ENCODE data around the gene FCGBP. TPM values are rescaled to one million over a fixed set of nuclear protein-coding genes. Genes with fewer than 3 reads are reported as not detected.
"Not testable (repeated sequence)": the region's sequence is repeated elsewhere in the genome, so short reads cannot be mapped to it uniquely, and the experiment has no call there.

FCGBP gene
- total RNA-seq, 1 donor from 2014 or later: 8.0 TPM

DNA sequence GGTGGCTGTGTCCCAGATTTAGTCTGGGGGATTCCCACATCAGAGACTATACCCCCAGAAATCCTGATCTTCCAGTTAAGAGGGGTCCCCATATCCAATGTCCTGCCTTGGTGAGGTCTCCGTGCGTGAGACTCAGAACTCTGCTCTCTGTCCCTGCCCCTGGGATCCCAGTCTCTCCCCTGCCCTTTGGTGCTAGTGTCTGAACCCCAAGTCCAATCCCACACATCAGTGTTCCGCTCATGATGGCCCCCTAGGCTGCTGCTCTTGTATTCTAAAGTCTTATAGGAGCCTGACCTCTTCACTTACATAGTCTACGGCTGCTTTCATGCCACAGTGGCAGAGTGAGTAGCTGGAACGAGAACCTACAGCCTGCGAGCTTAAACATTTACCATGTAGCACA is 35.6 kb downstream of the FCGBP start:
- ATAC-seq (ENCODE audit: poor library complexity); intact Hi-C loops (cut with DNase I); DNase-seq: not testable (repeated sequence)

DNA sequence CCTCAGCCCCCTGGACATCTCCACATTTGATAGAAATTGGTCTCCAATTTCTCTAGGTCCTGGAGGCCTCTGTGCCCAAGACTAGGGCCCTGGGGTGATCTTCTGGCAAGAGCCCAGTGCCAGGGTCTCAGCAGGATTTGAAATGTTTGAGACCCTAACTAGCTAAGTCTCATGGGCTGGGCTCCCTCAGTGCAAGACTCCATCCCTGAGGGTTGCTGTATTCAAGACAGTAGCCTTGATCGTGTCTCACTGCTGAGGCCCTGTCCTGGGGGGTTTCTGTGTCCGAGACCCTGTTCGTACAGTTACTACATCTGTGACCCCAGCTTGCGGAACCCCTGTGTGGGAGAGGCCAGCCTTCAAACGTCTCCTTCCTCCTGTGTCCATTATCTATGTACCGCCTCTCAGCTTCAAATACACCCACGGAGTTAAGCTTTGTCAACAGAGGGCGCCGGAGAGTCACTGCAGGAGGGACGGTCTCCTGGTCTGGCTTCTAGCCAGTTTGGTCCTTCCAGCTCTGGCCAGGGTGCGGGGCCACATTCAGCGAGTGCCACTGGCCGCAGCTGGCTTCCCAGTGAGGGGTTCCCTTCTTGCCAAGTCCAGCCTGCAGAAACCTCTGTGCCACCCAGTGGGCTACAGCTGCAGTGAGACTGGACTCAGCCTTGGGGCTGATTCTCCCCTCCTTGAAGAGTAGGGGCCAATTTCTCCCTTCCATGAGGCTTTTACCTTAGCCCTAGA is 36.8 kb downstream of the FCGBP start:
- intact Hi-C loops (cut with DNase I); DNase-seq: not testable (repeated sequence)
- ATAC-seq (ENCODE audit: poor library complexity): peak; percentile 36

DNA sequence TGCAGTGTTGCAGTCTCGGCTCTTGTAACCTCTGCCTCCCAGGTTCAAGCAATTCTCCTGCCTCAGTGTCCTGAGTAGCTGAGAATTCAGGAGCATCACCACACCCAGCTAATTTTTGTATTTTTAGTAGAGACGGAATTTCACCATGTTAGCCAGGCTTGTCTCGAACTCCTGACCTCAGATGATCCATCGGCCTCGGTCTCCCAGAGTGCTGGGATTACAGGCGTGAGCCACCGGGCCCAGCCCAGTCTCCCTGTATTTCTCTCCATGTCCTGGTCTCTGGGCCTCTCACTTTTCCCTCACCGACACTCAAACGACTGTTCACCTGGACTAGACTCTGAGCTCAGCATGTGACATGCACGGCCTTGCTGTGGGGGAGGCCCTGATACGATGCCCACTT is 39.3 kb downstream of the FCGBP start:
- intact Hi-C loops (cut with DNase I); DNase-seq; ATAC-seq (ENCODE audit: poor library complexity): not testable (repeated sequence)

DNA sequence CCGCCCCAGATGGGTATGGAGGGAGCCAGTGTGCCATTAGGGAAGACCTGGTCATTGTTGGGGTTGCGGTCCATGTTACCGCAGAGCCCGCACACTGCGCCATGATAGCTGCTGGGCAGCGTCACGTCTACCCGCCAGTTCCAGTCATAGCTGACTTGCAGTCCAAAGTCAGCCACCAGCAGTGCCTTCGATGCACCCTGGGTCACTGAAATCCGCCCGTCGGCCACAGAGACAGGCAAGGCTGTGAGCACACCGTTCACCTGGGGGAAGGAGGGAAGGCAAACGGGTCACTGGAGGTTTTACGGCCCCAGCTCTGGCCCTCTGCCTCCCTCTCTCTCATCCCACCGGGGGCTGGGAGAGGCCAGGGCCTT is 40.2 kb downstream of the FCGBP start:
- intact Hi-C loops (cut with DNase I); DNase-seq; ATAC-seq (ENCODE audit: poor library complexity): not testable (repeated sequence)

DNA sequence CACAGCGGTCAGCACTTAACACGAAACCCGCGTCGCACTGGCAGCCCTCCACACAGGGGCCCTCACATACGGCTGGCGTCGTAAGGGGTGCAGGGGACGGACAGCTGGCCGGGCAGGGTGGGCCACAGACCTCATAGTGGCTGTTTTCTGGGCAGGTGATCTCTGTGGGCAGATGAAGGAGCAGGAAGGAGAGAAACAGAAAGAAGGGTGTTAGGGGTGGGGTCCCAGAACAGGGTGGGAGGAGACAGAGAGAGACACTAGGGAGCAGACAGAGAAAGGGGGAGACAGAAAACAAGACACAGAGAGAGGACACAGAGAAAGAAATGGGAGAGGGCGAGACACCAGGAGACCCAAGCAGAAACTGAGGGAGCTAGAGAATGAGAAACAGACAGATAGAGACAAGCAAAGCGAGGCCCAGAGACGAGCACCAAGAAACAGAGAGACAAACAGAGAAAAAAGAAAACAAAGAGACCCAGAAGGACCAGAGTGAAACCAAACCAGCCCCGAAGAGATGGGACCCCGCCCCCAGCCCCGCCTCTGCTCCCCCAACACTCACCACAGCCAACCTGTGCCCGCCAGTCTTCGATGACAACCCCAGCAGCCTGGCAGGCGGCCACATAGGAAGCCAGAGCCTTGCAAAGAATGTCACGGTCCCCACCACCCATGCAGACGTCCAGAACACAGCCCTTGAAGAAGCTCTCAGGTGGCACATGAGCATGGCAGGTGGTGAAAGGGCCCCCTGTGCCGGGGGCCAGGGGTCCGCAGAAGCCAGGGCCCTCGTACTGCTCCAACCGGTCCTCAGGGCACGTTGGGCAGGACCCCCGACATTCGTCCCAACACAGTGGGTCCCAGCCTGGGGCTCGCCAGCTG is 40.8 kb downstream of the FCGBP start:
- DNase-seq; intact Hi-C loops (cut with DNase I); ATAC-seq (ENCODE audit: poor library complexity): not testable (repeated sequence)

DNA sequence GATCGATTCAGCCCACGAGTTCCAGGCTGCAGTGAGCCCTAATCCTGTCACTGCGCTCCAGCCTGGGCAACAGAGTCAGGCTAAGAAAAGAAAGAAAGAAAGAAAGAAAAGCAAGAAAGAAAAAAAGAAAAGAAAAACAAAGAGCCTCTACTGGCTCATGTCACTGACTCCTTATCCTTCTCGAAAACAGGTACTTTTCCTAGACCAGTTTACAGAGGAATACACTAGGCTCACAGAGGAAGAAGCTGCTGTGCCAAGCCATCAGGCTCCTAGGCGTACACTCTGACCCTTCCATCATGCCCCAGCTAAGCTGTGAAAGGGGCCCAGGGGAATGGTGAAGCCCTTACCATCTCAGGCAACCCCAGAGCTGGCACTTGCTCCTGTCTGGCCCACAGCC is 41.9 kb downstream of the FCGBP start:
- ATAC-seq (ENCODE audit: poor library complexity); intact Hi-C loops (cut with DNase I); DNase-seq: not testable (repeated sequence)

DNA sequence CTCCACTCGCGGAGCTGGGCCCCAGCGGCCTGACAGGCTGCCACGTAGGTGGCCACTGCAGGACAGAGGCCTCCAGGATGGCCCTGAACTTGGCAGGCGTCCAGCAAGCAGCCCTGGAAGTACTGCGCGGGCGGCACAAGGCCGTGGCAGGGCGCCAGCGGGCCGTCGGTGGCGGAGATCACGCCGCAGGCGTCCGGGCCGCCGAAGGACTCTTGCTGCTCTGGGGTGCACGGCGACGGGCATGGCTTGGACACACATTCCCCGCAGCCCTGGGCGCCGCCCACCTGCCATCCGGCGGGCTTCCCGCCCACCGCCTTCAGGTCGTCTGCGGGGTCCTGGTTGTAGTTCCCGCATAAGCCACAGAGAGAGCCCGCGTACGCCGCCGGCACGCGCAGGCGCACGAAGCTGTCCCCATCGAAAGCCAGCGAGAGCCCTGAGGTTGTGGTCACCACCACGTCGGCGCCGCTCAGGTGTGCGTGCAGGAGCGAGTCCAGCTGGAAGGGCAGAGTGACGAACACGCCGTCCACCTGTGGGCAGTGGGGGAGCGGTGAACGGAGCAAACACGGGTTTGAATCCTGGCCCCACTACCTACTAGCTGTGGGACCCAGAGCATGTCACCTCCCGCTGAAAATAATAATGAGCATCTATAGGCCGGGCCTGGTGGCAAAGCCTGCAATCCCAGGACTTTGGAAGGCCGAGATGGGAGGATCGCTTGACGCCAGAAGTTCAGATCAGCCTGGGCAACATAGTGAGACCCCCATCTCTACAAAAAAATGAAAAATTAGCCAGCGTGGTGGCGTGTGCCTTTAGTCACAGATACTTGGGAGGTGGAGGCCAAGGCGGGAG is 42.6 kb downstream of the FCGBP start:
- intact Hi-C loops (cut with DNase I); DNase-seq: not testable (repeated sequence)
- peak; percentile 42 for ATAC-seq (ENCODE audit: poor library complexity)

DNA sequence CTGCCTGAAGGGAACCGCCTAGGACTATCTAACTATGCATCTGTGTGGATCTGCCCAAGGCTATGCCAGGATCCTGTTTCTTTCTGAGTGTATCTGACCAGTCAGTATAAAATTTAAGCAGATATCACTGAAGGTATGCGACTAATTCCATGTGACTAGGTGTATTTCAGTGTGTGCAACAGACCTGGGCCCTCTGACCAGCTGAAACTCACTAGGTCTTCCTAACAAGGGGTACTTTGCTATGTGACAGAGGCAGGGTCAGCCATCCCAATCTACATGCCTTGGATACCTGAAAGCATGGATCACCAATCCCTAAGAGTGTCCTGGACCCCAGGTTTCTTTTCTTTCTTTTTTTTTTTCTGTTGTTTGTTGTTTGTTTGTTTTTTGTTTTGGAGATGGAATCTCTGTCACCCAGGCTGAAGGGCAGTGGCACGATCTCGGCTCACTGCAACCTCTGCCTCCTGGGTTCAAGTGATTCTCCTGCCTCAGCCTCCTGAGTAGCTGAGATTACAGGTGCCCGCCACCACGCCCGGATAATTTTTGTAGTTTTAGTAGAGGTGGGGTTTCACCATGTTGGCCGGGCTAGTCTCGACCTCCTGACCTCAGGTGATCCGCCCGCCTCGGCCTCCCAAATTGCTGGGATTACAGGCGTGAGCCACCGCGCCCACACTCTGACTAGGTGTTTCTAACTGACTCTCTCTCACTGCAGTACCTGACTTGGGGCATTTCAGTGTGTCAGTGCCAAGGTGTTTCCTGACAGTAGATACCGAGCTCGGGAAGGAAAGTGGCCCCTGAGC is 43.5 kb downstream of the FCGBP start:
- intact Hi-C loops (cut with DNase I): no loop called here
- ATAC-seq (ENCODE audit: poor library complexity) (no peak), DNase-seq (no peak)

DNA sequence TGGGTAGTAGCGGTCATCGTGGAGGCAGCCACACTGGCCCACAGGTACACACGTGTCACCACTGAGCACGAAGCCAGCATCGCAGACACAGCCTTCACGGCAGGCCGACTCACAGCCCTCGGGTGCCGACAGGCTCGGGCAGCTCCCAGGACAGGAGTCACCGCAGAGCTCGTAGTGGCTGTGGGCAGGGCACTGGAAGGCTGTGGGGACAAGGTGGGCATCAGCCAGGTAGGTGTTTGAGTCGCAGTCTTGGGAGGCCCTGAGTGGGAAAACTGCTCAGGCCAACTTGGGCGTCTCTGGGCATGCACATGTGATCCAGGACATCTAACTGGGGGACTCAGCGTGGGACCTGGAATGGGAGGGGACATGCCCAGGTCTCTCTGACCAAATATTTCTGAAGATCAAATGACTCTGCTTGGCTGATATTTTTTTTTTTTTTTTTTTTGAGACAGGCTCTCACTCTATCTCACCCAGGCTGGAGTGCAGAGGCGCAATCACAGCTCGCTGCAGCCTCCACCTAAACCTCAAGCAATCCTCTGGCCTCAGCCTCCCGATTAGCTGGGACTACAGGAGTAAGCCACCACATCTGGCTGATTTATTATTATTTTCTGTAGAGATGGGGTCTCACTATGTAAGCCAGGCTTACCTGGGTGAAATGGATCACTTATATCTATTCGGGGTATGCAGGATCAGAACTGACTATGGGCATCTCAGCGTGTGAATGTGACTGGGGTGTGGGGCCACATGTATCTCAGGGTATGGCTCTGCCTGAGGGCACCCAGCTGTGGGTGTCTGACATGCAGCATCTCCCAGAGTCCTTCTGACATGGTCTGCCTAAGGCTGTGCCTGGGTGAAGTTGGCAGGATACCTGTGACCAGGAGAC is 44.3 kb downstream of the FCGBP start:
- intact Hi-C loops (cut with DNase I); ATAC-seq (ENCODE audit: poor library complexity); DNase-seq: not testable (repeated sequence)

DNA sequence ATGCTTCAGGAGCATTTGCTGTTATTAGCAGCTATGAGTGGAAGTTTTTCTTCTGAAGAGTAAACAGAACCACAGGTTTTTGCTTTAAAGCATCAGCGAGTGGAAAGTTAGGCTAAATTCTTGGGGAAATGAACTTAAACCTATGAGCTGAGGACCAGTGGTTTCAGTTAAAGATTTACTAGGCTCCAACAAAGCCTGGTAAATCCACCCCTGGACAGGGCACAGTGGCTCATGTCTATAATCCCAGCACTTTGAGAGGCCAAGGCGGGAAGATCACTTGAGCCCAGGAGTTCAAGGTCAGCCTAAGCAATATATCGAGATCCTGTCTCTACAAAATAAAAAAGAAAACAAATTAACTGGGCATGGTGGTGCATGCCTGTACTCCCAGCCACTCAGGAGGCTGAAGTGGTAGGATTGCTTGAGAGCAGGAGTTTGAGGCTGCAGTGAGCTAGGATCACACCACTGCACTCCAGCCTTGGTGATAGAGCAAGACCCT is 46.9 kb downstream of the FCGBP start:
- ATAC-seq (ENCODE audit: poor library complexity); DNase-seq; intact Hi-C loops (cut with DNase I): not testable (repeated sequence)

DNA sequence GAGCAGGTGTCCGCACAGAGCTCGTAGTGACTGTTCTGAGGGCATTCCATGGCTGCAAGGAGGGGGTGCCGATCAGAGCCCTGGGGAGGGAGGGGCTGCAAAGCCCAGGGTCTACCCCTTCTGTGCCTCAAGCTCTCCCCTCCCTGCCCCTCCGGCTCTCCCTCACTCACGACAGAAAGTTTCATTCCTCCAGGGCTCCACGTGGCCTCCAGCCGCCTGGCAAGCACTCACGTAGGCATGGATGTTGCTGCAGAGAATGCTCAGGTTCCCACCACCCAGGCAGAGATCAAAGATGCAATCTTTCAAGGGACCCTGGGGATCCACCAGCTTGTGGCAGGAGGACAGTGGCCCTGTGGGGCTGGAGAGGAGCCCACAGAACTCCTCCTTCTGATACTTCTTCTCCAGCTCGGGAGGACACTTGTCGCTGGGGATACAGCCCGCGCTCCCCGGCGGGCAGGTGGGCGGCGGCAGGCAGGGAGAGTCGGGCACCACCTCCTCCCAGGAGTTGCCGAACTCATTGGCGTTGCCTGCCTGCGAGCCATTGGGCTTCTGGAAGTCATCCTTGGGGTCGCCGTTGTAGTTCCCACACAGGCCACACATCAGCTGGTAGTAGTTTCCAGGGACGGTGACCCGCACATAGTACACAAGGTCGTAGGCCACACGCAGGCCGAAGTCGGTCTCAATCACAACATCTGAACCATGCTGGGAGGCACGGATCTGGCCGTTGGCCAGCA is 48.4 kb downstream of the FCGBP start:
- intact Hi-C loops (cut with DNase I); DNase-seq; ATAC-seq (ENCODE audit: poor library complexity): not testable (repeated sequence)

DNA sequence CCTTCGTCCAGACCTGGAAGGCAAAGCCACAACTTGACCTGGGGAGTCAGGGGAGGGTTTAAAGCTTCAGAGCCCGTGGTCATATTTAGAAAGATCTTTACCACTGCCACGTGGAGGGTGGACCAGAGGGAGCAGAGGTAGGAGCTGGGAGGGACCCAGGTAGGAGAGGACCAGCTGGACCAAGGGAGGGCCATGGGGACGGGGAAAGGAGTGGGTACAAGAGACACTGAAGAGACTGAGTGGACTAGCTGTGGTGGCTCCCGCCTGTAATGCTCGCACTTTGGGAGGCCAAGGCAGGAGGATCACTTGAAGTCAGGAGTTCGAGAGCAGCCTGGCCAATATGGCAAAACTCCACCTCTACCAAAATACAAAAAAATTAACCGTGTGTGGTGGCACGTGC is 49.7 kb downstream of the FCGBP start:
- DNase-seq; intact Hi-C loops (cut with DNase I); ATAC-seq (ENCODE audit: poor library complexity): not testable (repeated sequence)

Other genes with a start within 250 kb of the FCGBP start
- not detected for gene LGALS14, start 230.2 kb downstream of the FCGBP start, total RNA-seq
- not detected for gene CLC, start 196.6 kb downstream of the FCGBP start, total RNA-seq
- not detected for gene LEUTX, start 155.8 kb downstream of the FCGBP start, total RNA-seq
- gene DYRK1B, start 100.5 kb downstream of the FCGBP start, total RNA-seq: 16.8 TPM
- gene FBL, start 88.3 kb downstream of the FCGBP start, total RNA-seq: 52.9 TPM
- 64.8 TPM for gene PSMC4, start 36.5 kb upstream of the FCGBP start, total RNA-seq
- 5.9 TPM for gene ZNF546, start 62.4 kb upstream of the FCGBP start, total RNA-seq
- gene ZNF780B, start 121.6 kb upstream of the FCGBP start, total RNA-seq: 26.0 TPM
- 12.9 TPM for gene ZNF780A, start 156.3 kb upstream of the FCGBP start, total RNA-seq

Measured in Right ventricle myocardium superior (tissue), 1 donor.